HT1080 (cell line): Measurements from ENCODE around the gene RAD51B. TPM values are rescaled to one million over a fixed set of nuclear protein-coding genes. Genes with fewer than 3 reads are reported as not detected.

ENCODE experiments used
- DNase-seq: peaks from one replicate; pipeline ENCODE4 v3.0.0-alpha.2; 2015; ENCODE audit warnings: low read depth
- total RNA-seq: library from RNA; depleted of rRNA; stranded (reverse); fragments of >200 nt; shearing (Covaris generic); gene quantifications from 2 replicates; pipeline ENCODE4 v1.2.3, GENCODE V29; 2014

Gene RAD51B
- total RNA-seq, 1 experiment from 2014 or later: 8.5 TPM

GRCh38 chr14:67833403-67833802 lies 13.8 kb downstream of the RAD51B start:
- no peak for DNase-seq

- no peak for DNase-seq
Observed at GRCh38 chr14:67835596-67835995, 16.0 kb downstream of the RAD51B start.

GRCh38 chr14:67837011-67837624 lies 17.5 kb downstream of the RAD51B start:
- DNase-seq: peak; percentile 68

GRCh38 chr14:67846029-67846610 lies 26.5 kb downstream of the RAD51B start:
- DNase-seq: no peak

- DNase-seq: no peak
Observed at GRCh38 chr14:67850066-67850830, 30.7 kb downstream of the RAD51B start.

- no peak for DNase-seq
Observed at GRCh38 chr14:67851785-67852410, 32.3 kb downstream of the RAD51B start.

GRCh38 chr14:67852926-67853604 lies 33.5 kb downstream of the RAD51B start:
- DNase-seq: no peak

GRCh38 chr14:67853715-67854114 lies 34.1 kb downstream of the RAD51B start:
- DNase-seq: no peak

GRCh38 chr14:67856827-67857226 lies 37.2 kb downstream of the RAD51B start:
- DNase-seq: no peak

GRCh38 chr14:67857778-67858350 lies 38.3 kb downstream of the RAD51B start:
- DNase-seq: no peak

- no peak for DNase-seq
Observed at GRCh38 chr14:67859169-67859749, 39.7 kb downstream of the RAD51B start.

- DNase-seq: no peak
Observed at GRCh38 chr14:67863223-67863622, 43.6 kb downstream of the RAD51B start.

- DNase-seq: no peak
Observed at GRCh38 chr14:67875175-67876006, 55.8 kb downstream of the RAD51B start.

- DNase-seq: no peak
Observed at GRCh38 chr14:67879026-67879425, 59.4 kb downstream of the RAD51B start.

GRCh38 chr14:67881225-67881624 lies 61.6 kb downstream of the RAD51B start:
- DNase-seq: no peak

- no peak for DNase-seq
Observed at GRCh38 chr14:67882986-67883555, 63.5 kb downstream of the RAD51B start.

- peak; percentile 6 for DNase-seq
Observed at GRCh38 chr14:67883717-67884116, 64.1 kb downstream of the RAD51B start.

- DNase-seq: no peak
Observed at GRCh38 chr14:67886191-67886590, 66.6 kb downstream of the RAD51B start.

- DNase-seq: no peak
Observed at GRCh38 chr14:67887478-67887877, 67.9 kb downstream of the RAD51B start.

- no peak for DNase-seq
Observed at GRCh38 chr14:67889455-67889854, 69.9 kb downstream of the RAD51B start.
